Upper lobe of left lung (tissue), 4 donors: Measurements from ENCODE around the gene MORF4L1.

Source experiments
- POLR2AphosphoS5 ChIP-seq, 2 donors: sonication (generic); formaldehyde crosslinking; IDR thresholded peaks; one replicate each; pipeline ENCODE4 v1.5.1; 2017; ENCODE audit warnings: antibody characterized with exemption in 2 of 2
- TF ChIP-seq, protein P1 (sequence below), 6 experiments: fragments of 450-650 bp in 4 of 6; fragments of 200-600 bp in 2 of 6; sonication (generic) in 2 of 6; IDR thresholded peaks; one replicate each; pipeline ENCODE4 v1.5.1; 2016 to 2019; ENCODE audit warnings: antibody characterized with exemption in 6 of 6

DNA sequence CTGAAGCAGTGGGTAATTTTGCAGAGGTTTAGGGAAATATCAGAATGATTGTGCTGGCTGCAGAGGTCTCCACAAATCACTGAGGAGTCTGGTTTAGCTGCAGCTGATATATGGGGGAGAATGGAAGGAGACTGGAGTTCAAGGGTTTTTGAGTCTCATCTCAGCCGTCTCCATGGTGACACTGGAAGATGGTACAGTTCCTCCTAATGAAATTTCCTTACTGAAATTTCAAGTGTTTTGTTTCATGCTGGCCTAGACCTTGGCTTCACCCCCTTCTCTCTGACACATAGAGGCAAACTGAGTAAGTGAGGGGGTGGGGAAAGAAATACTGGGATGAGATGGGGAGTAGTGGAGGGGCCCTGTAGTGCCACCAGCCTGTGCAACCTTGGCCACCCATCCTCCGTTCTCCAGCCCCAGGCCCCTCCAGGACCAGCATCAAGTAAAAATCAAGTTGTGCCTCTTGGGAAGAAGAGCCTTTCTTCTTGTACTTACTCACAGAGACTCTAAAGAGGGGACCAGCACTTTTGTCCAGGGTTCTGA is 17.8 kb upstream of the MORF4L1 start:
- TF ChIP-seq POLR2AphosphoS5 (IDR thresholded peaks at IDR 0.05) = no peak
- TF ChIP-seq, protein P1, sequence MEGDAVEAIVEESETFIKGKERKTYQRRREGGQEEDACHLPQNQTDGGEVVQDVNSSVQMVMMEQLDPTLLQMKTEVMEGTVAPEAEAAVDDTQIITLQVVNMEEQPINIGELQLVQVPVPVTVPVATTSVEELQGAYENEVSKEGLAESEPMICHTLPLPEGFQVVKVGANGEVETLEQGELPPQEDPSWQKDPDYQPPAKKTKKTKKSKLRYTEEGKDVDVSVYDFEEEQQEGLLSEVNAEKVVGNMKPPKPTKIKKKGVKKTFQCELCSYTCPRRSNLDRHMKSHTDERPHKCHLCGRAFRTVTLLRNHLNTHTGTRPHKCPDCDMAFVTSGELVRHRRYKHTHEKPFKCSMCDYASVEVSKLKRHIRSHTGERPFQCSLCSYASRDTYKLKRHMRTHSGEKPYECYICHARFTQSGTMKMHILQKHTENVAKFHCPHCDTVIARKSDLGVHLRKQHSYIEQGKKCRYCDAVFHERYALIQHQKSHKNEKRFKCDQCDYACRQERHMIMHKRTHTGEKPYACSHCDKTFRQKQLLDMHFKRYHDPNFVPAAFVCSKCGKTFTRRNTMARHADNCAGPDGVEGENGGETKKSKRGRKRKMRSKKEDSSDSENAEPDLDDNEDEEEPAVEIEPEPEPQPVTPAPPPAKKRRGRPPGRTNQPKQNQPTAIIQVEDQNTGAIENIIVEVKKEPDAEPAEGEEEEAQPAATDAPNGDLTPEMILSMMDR (IDR thresholded peaks at IDR 0.05) = no peak
